CD4-positive, alpha-beta T cell treated with Interleukin-12 subunit alpha and Interleukin-12 subunit beta, for 1 hour (primary cell): ENCODE results near the gene CAGE1.

ENCODE experiments used
- DNase-seq: peaks from one replicate; pipeline ENCODE4 v3.0.0-alpha.2; 2020

Gene CAGE1

GRCh38 chr6:7304821-7305220 lies 84.7 kb downstream of the CAGE1 start:
- no peak for DNase-seq

GRCh38 chr6:7301702-7302101 lies 87.8 kb downstream of the CAGE1 start:
- DNase-seq = no peak

- DNase-seq = no peak
Measured at GRCh38 chr6:7300926-7301325, 88.6 kb downstream of the CAGE1 start.

- DNase-seq = no peak
Measured at GRCh38 chr6:7298113-7298512, 91.4 kb downstream of the CAGE1 start.

- DNase-seq = no peak
Measured at GRCh38 chr6:7296602-7297001, 92.9 kb downstream of the CAGE1 start.

- no peak for DNase-seq
Measured at GRCh38 chr6:7295916-7296315, 93.6 kb downstream of the CAGE1 start.

GRCh38 chr6:7292596-7293255 lies 96.8 kb downstream of the CAGE1 start:
- no peak for DNase-seq

- DNase-seq = no peak
Measured at GRCh38 chr6:7290079-7290478, 99.5 kb downstream of the CAGE1 start.

GRCh38 chr6:7285416-7285815 lies 104.1 kb downstream of the CAGE1 start:
- no peak for DNase-seq

GRCh38 chr6:7283676-7284075 lies 105.9 kb downstream of the CAGE1 start:
- no peak for DNase-seq

- no peak for DNase-seq
Measured at GRCh38 chr6:7282097-7282906, 107.2 kb downstream of the CAGE1 start.
